ENCODE measurements around the gene ACCS. TPM values are rescaled to one million over a fixed set of nuclear protein-coding genes. Genes with fewer than 3 reads are reported as not detected.

The ACCS gene
- total and polyA plus RNA-seq, 2 experiments from 2014 or later: 9.9 to 21.4 TPM

GRCh38 chr11:44032299-44033085, 33.6 kb upstream of the ACCS start:
- Histone ChIP-seq H3K4me1 (ENCODE audit: insufficient read depth) (peaks cover 5% of the 10 kb centered on the region), H3K4me3 (no peak overlapping the region), H3K4me2 (no peak overlapping the region), H3K9me2 (replicated peaks; ENCODE audit: insufficient read depth) (no peaks in the 10 kb centered on the region), H3K36me3 (replicated peaks; ENCODE audit: insufficient read depth, low read depth) (no peaks in the 10 kb centered on the region), H2AFZ (no peak overlapping the region), H3K79me2 (no peaks in the 10 kb centered on the region), H4K20me1 (ENCODE audit: insufficient read depth, poor library complexity, severe bottlenecking) (no peaks in the 10 kb centered on the region), H3K27me3 (no peaks in the 10 kb centered on the region), H3K27ac (no peak overlapping the region), H3K9me3 (ENCODE audit: low read depth) (no peaks in the 10 kb centered on the region)
- no peak for TF ChIP-seq EZH2phosphoT487 (IDR thresholded peaks at IDR 0.05; ENCODE audit: low read depth, severe bottlenecking, unreplicated experiment)
- TF ChIP-seq EZH2 (IDR thresholded peaks at IDR 0.05; ENCODE audit: borderline replicate concordance): no peak
- no peak for TF ChIP-seq CTCF (IDR thresholded peaks at IDR 0.05; ENCODE audit: poor library complexity)
- no peak for DNase-seq (ENCODE audit: low spot score)
- 75% methylated on average over 15 of the region's 15 CpGs for WGBS (ENCODE audit: low lambda C conversion rate, missing lambda C conversion rate)

- H3K27ac ChIP-seq: no peak overlapping the region
- H3K79me2 ChIP-seq: no peaks in the 10 kb centered on the region
These were observed 32.6 kb upstream of the ACCS start for GRCh38 chr11:44033411-44033850.

GRCh38 chr11:44033856-44034255, 32.2 kb upstream of the ACCS start:
- Histone ChIP-seq H3K4me1 (ENCODE audit: insufficient read depth) (peaks cover 5% of the 10 kb centered on the region), H4K20me1 (ENCODE audit: insufficient read depth, poor library complexity, severe bottlenecking) (no peaks in the 10 kb centered on the region), H3K9me2 (replicated peaks; ENCODE audit: insufficient read depth) (no peaks in the 10 kb centered on the region), H3K79me2 (no peaks in the 10 kb centered on the region), H3K27ac (no peak overlapping the region), H3K27me3 (peaks cover 3% of the 10 kb centered on the region), H3K4me2 (no peak overlapping the region), H3K4me3 (no peak overlapping the region), H3K9me3 (ENCODE audit: low read depth) (no peaks in the 10 kb centered on the region), H2AFZ (no peak overlapping the region), H3K36me3 (replicated peaks; ENCODE audit: insufficient read depth, low read depth) (no peaks in the 10 kb centered on the region)
- DNase-seq (ENCODE audit: low spot score): no peak
- TF ChIP-seq CTCF (IDR thresholded peaks at IDR 0.05; ENCODE audit: poor library complexity) (no peak), EZH2phosphoT487 (IDR thresholded peaks at IDR 0.05; ENCODE audit: low read depth, severe bottlenecking, unreplicated experiment) (no peak), EZH2 (IDR thresholded peaks at IDR 0.05; ENCODE audit: borderline replicate concordance) (no peak)
- WGBS (ENCODE audit: low lambda C conversion rate, missing lambda C conversion rate): 69% methylated on average over 2 of the region's 3 CpGs

More at GRCh38 chr11:44033411-44033850, 32.6 kb upstream of the ACCS start:
- Histone ChIP-seq H2AFZ (no peak overlapping the region), H3K36me3 (replicated peaks; ENCODE audit: insufficient read depth, low read depth) (no peaks in the 10 kb centered on the region), H3K9me3 (ENCODE audit: low read depth) (no peaks in the 10 kb centered on the region), H3K4me2 (no peak overlapping the region), H3K27me3 (no peaks in the 10 kb centered on the region), H3K4me3 (no peak overlapping the region), H3K9me2 (replicated peaks; ENCODE audit: insufficient read depth) (no peaks in the 10 kb centered on the region), H4K20me1 (ENCODE audit: insufficient read depth, poor library complexity, severe bottlenecking) (no peaks in the 10 kb centered on the region), H3K4me1 (ENCODE audit: insufficient read depth) (peaks cover 5% of the 10 kb centered on the region)
- no peak for DNase-seq (ENCODE audit: low spot score)
- TF ChIP-seq CTCF (IDR thresholded peaks at IDR 0.05; ENCODE audit: poor library complexity) (no peak), EZH2 (IDR thresholded peaks at IDR 0.05; ENCODE audit: borderline replicate concordance) (no peak), EZH2phosphoT487 (IDR thresholded peaks at IDR 0.05; ENCODE audit: low read depth, severe bottlenecking, unreplicated experiment) (no peak)
- WGBS (ENCODE audit: low lambda C conversion rate, missing lambda C conversion rate): 69% methylated on average over 3 of the region's 3 CpGs
